ENCODE data around the gene PACRG. TPM values are rescaled to one million over a fixed set of nuclear protein-coding genes. Genes with fewer than 3 reads are reported as not detected.

Gene PACRG
- total RNA-seq, 1 donor from 2014 or later: 10.5 TPM

- H3K27me3 ChIP-seq (ENCODE audit: low read depth): no peaks in the 10 kb centered on the region
- no peaks in the 10 kb centered on the region for H3K36me3 ChIP-seq
- H3K9me3 ChIP-seq (replicated peaks): peaks cover 9% of the 10 kb centered on the region
- no peaks in the 10 kb centered on the region for H3K4me1 ChIP-seq
- TF ChIP-seq, protein P1, sequence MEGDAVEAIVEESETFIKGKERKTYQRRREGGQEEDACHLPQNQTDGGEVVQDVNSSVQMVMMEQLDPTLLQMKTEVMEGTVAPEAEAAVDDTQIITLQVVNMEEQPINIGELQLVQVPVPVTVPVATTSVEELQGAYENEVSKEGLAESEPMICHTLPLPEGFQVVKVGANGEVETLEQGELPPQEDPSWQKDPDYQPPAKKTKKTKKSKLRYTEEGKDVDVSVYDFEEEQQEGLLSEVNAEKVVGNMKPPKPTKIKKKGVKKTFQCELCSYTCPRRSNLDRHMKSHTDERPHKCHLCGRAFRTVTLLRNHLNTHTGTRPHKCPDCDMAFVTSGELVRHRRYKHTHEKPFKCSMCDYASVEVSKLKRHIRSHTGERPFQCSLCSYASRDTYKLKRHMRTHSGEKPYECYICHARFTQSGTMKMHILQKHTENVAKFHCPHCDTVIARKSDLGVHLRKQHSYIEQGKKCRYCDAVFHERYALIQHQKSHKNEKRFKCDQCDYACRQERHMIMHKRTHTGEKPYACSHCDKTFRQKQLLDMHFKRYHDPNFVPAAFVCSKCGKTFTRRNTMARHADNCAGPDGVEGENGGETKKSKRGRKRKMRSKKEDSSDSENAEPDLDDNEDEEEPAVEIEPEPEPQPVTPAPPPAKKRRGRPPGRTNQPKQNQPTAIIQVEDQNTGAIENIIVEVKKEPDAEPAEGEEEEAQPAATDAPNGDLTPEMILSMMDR (IDR thresholded peaks at IDR 0.05; ENCODE audit: borderline replicate concordance): no peak
- intact Hi-C loops (cut with micrococcal nuclease): no loop called here
- H3K4me3 ChIP-seq: no peak overlapping the region
- no peak for DNase-seq
- no peak overlapping the region for H3K27ac ChIP-seq (replicated peaks)
These were observed 303.2 kb downstream of the PACRG start for GRCh38 chr6:163030980-163031379.

GRCh38 chr6:163031931-163032330 is 304.2 kb downstream of the PACRG start:
- TF ChIP-seq, protein P1 (IDR thresholded peaks at IDR 0.05; ENCODE audit: borderline replicate concordance): no peak
- no peaks in the 10 kb centered on the region for H3K36me3 ChIP-seq
- no peak for DNase-seq
- H3K9me3 ChIP-seq (replicated peaks): peaks cover 9% of the 10 kb centered on the region
- no peak overlapping the region for H3K27ac ChIP-seq (replicated peaks)
- H3K4me3 ChIP-seq: no peak overlapping the region
- no peaks in the 10 kb centered on the region for H3K27me3 ChIP-seq (ENCODE audit: low read depth)
- H3K4me1 ChIP-seq: no peaks in the 10 kb centered on the region
- intact Hi-C loops (cut with micrococcal nuclease): no loop called here

GRCh38 chr6:163036160-163036645 is 308.4 kb downstream of the PACRG start:
- Histone ChIP-seq H3K4me3 (no peak overlapping the region), H3K27me3 (ENCODE audit: low read depth) (no peaks in the 10 kb centered on the region), H3K36me3 (no peaks in the 10 kb centered on the region), H3K9me3 (replicated peaks) (peaks cover 9% of the 10 kb centered on the region), H3K4me1 (no peaks in the 10 kb centered on the region), H3K27ac (replicated peaks) (no peak overlapping the region)
- DNase-seq: no peak
- intact Hi-C loops (cut with micrococcal nuclease): no loop called here
- TF ChIP-seq, protein P1 (IDR thresholded peaks at IDR 0.05; ENCODE audit: borderline replicate concordance): no peak

- H3K4me1 ChIP-seq: no peaks in the 10 kb centered on the region
- TF ChIP-seq, protein P1 (IDR thresholded peaks at IDR 0.05; ENCODE audit: borderline replicate concordance): no peak
- peak overlapping the region; percentile 68 for H3K27ac ChIP-seq (replicated peaks)
- no peaks in the 10 kb centered on the region for H3K27me3 ChIP-seq (ENCODE audit: low read depth)
- intact Hi-C loops (cut with micrococcal nuclease): no loop called here
- H3K9me3 ChIP-seq (replicated peaks): no peaks in the 10 kb centered on the region
- no peak overlapping the region for H3K4me3 ChIP-seq
- no peak for DNase-seq
- no peaks in the 10 kb centered on the region for H3K36me3 ChIP-seq
These were observed 310.5 kb downstream of the PACRG start for GRCh38 chr6:163038317-163038716.

GRCh38 chr6:163048345-163048744 is 320.6 kb downstream of the PACRG start:
- Histone ChIP-seq H3K27me3 (ENCODE audit: low read depth) (no peaks in the 10 kb centered on the region), H3K9me3 (replicated peaks) (no peaks in the 10 kb centered on the region), H3K36me3 (no peaks in the 10 kb centered on the region), H3K4me3 (no peak overlapping the region), H3K4me1 (no peaks in the 10 kb centered on the region), H3K27ac (replicated peaks) (no peak overlapping the region)
- intact Hi-C loops (cut with micrococcal nuclease): no loop called here
- no peak for DNase-seq
- TF ChIP-seq, protein P1 (IDR thresholded peaks at IDR 0.05; ENCODE audit: borderline replicate concordance): no peak
